Activated gamma-delta T cell treated with Interleukin-2 at 50 U/mL for 16 hours (primary cell): ENCODE results near the gene BCL7B.
"Not testable (repeated sequence)": the region's sequence is repeated elsewhere in the genome, so short reads cannot be mapped to it uniquely, and the experiment has no call there.

Experiments used
- DNase-seq: peaks from one replicate; pipeline ENCODE4 v3.0.0-alpha.2; 2020

Gene BCL7B

GRCh38 chr7:73557397-73558257 is at the start of gene BCL7B:
Gene BCL7B (minus strand): TSS chr7:73557690. CDS start chr7:73557578, 112 bp downstream.
- DNase-seq: peak; percentile 73

GRCh38 chr7:73605601-73606220 is 48.2 kb upstream of the BCL7B start:
- no peak for DNase-seq

DNA sequence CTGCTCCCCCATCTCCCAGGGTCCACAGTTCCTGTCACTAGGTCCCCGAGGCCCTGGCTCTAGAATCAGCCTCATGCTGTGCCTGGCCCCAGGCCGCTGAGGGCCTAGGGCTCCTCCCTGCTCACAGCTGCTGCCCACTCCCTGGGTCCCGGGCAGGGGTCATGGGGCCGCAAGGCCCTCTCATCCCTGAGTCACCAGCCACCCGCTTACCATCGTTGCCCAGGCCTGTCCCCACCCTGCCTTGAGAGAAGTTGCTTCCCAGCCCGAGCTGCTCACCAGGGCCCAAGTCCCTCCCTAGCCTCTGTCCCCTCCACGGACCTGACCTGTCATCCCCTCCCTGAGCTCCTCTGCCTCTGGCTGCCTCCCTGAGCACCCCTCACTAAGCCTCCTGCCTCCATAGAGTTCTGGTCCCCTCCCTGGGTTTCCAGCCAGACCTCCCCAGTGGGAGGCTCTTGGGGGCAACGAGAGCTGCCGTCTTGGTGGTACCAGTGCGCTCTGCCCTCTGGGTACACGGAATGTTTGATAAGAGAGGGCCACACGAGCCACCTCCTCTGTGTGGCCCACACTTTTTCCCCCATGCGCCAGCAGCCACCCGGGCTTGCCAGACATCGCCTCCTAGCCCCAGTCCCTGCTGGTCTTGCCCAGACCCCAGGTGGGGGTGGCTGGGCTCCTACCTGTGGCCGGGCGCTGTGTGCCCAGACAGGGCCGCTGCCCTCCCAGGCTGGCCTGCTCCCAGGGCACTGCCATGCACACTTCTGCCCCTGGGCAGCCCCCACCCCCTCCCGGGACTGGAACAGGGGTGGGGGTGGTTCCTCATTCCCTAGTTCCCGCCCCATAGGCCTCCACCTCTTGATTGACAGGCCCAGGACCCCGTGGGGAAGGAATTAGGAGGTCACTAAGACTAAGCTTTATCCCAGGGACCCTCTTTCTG is 45.5 kb upstream of the BCL7B start:
- DNase-seq: no peak

GRCh38 chr7:73599916-73600315 is 42.4 kb upstream of the BCL7B start:
- no peak for DNase-seq

GRCh38 chr7:73599151-73599882 is 41.8 kb upstream of the BCL7B start:
- DNase-seq: no peak

DNA sequence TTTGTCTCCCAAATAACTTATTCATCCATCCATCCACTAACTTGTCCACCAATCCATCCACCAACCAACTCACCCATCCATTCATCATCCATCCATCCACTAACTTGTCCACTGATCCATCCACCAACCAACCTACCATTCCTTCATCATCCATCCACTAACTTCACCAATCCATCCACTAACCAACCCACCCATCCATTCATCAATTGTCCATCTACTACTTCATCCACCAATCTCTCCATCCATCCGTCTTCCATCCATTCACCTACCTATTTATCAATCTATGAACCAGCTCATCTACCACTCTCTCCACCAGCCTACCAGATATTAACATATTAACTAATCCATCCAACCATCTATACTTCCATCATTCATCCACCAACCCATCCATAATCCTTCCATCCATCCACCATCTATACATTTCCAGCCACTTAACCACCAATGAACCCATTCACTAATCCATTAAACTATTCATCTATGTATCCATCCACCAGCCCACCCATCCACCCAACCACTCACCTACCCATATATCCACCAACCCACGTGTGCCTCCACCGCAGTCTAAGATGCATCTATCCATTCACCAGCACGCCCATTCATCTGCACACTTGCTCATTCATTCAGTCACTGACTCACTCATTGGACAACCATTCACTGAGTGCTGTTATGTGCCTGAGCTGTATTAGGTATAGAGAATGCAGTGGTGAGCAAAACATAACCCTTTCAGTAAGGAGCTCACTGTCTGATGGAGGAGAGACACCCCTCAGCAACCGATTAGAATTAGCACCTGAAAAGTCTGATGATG is 40.7 kb upstream of the BCL7B start:
- no peak for DNase-seq

DNA sequence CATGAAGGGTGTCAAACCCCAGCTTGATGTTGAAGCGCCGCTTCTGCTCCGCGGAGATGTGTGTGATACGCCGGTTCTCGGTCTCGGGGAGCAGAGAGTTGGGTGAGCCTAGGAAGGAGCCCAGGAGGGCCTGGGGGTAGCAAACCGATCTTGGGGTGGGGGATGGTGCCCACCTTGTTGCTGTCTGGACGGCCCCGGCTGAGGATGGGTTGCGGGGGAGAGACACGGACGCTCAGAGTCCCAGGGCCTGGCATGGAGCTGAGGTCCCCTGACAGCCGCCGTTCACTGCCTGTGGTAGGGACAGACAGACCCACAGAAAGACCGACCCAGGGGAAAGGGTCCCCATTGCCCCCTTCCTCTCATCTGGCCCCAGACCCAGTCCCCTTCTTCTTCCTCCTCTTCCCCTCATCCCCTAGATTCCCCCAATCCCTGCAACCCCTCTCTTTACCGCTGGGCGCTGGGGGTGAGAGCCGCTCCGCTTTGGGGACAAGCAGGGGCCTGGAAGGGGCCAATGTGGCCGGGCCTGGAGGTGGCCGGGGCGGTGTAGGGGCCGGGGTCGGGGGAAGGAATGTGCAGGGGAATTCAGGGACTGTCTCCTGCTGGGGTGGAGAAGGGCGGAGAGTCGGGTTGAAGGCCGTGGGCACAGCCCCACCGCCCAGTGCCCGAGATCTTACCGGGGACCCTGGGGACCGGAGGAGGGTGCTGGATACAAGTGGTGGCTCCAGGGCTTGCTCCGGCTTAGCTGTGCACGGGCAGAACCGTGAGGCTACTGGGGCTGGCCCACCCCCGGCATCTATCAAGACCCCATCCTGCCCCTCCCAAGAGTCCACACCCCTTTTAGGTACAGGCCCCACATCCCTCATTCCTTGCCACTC is 38.9 kb upstream of the BCL7B start:
- DNase-seq: no peak

DNA sequence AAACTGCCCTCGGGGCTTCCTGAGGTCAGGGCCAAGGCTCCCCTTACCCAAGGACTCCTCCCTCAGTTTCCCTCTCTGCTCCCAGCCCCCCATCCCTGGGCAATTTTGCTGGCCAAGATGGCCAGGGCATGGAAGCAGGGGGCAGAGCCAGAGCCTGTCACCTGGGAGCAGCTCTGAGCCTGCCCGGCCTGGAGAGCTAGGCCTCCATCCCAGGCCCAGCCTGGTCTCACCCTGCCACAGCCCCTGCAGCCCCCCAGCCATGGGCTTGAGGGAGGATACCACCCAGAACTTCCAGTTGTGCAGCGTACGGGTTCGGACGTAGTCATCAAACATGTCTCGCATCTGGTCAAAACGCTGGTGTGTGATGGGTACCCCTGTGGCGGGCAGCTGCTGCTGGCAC is 37.9 kb upstream of the BCL7B start:
- no peak for DNase-seq

DNA sequence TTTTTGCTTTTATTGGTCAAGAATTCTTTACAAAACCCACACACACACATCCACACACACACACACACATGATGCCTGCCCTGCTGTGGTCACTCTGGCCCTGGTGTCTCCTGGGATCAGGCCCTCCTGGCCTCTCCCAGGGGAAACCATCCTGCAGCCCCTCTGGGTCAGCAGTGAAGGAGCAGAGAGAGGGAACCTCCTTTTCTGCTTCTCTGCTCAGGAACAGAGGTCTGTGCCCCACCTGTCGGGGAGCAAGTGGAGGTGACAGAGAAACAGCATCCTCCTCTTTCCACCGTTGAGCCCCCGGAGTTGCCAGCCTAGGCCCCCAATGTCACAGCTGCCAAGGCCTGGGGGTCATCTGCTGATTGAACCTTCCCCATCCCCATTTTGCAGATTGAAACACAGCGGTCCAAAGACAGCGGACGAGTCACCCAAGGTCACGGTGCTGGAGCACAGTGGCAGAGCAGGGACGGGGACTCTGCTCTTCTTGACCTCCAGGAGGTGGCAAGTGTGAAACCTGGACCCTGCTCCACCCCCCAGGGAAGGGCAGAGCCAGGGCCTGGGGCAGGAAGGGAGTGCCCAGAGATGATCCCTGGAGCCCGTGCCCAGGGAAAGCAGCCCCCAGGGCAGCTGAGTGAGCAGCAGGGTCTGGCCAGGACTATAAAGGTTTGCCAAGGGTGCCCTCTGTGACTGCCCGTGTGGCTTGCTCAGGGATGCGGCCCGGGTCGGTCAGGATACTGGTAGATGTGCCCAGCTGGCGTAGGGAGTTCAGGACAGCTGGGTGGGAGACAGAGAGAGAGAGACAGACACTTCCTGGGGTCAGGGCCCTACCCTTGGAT is 35.9 kb upstream of the BCL7B start:
- DNase-seq: no peak

- no peak for DNase-seq
These were observed 29.4 kb upstream of the BCL7B start for GRCh38 chr7:73586911-73587310.

DNA sequence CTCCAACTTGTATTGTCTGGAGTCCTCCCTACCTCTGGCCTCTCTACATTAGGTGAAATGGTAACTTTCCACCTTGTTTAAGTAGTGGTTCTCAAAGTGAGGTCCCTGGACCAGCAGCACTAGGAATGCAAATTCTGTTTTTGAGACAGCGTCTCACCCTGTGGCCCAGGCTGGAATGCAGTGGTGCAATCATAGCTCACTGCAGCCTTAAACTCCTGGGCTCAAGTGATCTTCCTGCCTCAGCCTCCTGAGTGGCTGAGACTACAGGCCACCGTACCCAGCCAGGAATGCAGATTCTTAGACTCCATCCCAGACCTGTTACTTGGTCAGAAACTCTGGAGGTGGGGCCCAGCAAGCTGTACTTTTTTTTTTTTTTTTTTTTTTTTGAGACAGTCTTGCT is 27.7 kb upstream of the BCL7B start:
- no peak for DNase-seq

GRCh38 chr7:73582664-73583202 is 25.2 kb upstream of the BCL7B start:
- no peak for DNase-seq

DNA sequence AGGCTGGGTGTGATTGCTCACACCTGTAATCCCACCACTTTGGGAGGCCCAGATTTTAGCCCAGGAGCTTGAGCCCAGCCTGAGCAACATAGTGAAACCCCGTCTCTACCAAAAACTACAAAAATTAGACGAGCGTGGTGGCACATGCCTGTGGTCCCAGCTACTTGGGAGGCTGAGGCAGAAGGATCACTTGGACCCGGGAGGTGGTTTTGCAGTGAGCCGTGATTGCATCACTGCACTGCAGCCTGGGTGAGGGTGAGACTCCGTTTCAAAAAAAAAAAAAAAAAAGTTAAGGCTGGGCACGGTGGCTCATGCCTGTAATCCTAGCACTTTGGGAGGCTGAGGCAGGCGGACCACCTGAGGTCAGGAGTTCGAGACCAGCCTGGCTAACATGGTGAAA is 23.5 kb upstream of the BCL7B start:
- not testable (repeated sequence) for DNase-seq

DNA sequence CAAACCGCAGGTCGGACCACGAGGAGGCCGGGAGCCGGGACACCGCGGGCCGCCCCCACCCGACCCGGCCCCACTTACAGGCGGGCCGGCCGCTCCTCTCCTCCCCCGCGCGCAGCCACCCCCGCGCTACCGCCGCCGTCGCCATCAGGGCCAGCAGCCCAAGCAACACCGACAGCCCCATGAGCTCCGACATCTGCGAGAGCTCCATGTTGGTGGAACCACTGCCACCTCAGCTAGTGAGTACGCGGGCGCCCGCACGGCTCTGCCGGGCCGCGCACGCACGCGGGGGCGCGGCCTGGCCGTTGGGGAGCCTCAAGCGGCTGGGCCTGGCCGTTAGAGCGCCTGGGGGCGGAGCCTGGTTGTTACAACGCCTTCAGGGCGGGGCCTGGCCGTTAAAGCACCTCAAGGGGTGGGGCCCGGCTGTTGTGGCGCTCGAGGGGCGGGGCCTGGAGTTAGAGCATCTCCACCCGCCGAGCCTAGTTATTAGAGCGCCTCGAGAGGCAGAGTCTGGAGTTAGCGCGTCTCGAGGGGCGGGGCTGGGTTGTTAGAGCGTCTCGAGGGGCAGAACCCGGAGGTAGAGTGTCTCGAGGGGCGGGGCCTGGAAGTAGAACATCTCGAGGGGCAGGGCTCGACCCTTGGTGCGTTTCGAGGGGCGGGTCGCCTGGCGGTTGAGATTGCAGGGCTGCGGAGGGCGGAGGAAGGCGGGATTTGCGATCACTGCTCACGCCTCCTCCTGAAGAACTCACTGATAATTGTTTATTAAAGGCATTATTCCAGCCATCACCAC is 21.0 kb upstream of the BCL7B start, which contains the start of gene TBL2:
Gene TBL2, minus strand, starts transcription at position 238 of the 787 bp plus-strand sequence. Its CDS starts 30 bp downstream, at position 208.
- DNase-seq: peak; percentile 98

GRCh38 chr7:73577627-73578341 is 20.3 kb upstream of the BCL7B start:
- no peak for DNase-seq

DNA sequence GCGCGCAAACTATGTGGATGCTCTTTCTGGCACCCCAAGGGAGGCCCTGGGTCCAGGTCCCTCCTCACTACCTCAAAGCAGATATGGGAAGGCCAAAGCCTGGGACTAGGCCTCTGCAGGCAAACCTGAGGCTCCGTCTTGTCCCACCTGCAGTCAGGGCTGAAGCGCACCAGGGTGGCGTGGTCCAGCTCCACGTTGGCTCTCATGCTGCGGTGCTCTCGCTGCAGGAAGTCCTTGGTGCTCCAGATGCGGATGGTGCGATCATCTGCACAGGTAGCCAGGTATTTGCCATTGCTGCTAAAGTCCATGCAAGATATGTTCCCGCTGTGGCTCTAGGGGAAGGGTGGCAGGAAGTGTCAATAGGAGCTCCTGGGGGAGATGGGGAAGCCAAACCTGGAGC is 16.3 kb upstream of the BCL7B start:
- DNase-seq: no peak

- no peak for DNase-seq
These were observed 15.8 kb upstream of the BCL7B start for GRCh38 chr7:73573276-73573675.

GRCh38 chr7:73572767-73573186 is 15.3 kb upstream of the BCL7B start:
- no peak for DNase-seq
